K562 (cell line): ENCODE results near the gene PQBP1. TPM values are rescaled to one million over a fixed set of nuclear protein-coding genes. Genes with fewer than 3 reads are reported as not detected.

Experiments
- ATAC-seq: fragments of 200-7000 bp; cut with Tn5 transposase; 3 replicates; pipeline ENCODE4 v1.9.1; 2020; ENCODE audit warnings: moderate library complexity
- BruUV-seq: library from RNA; stranded (reverse); fragments of 400-500 nt; replicated peaks from 2 replicates; lab custom pipeline; 2021; lab: Mats Ljungman, UMichigan
- CTCF ChIA-PET: fragments of 300-600 bp; formaldehyde crosslinking; extraction: SDS; loops from one replicate; lab custom pipeline; 2021; ENCODE audit warnings: low intra/inter-chr PET ratio; lab: Yijun Ruan, JAX
- POLR2A ChIA-PET: fragments of 300-600, 350-650 bp; sonication (Branson Sonifier 250); formaldehyde crosslinking; extraction: SDS; loops from one replicate; lab custom pipeline; 2021; ENCODE audit warnings: antibody characterized with exemption, inconsistent platforms; lab: Yijun Ruan, JAX
- DNase-seq, 4 experiments: peaks; one replicate each; pipeline versions ENCODE4 v3.0.0 to v3.0.0-alpha.2; 2011 to 2018; ENCODE audit warnings: low spot score in 3 of 4, mixed read lengths in 3 of 4; ENCODE audit errors: extremely low read depth in 1 of 4
- FAIRE-seq: peaks from 2 replicates; lab custom pipeline; 2011; peaks lifted over from hg19 to GRCh38; lab: Jason Lieb, UNC
- H2AFZ ChIP-seq: 2 replicates; pipeline ENCODE4 v1.6.0; 2011; ENCODE audit warnings: low read depth, low read length, control low read depth, inconsistent platforms
- H3K27ac ChIP-seq: fragments of 200-600 bp; 3 replicates; pipeline ENCODE4 v1.8.0; 2011; ENCODE audit warnings: low read depth, mild to moderate bottlenecking, control low read depth, inconsistent platforms, low read length, moderate library complexity, mixed read lengths; ENCODE audit errors: extremely low read depth
- H3K27me3 ChIP-seq, 2 experiments: fragments of 300-600 bp in 1 of 2; 2 replicates in 1 of 2; 3 replicates in 1 of 2; pipeline versions ENCODE4 v1.6.0 to v1.8.0; 2011; ENCODE audit warnings: inconsistent platforms in 2 of 2, low read length in 2 of 2, mild to moderate bottlenecking in 1 of 2, mixed read lengths in 1 of 2, moderate library complexity in 1 of 2; ENCODE audit not compliant: control insufficient read depth in 2 of 2, insufficient read depth in 2 of 2
- H3K36me3 ChIP-seq: fragments of 300-600 bp; 3 replicates; pipeline ENCODE4 v1.8.0; 2011; ENCODE audit warnings: mild to moderate bottlenecking, low read length, inconsistent platforms; ENCODE audit not compliant: control insufficient read depth, insufficient read depth
- H3K4me1 ChIP-seq, 2 experiments: fragments of 200-600 bp in 1 of 2; replicated peaks in 1 of 2; 2 replicates in 1 of 2; 3 replicates in 1 of 2; pipeline versions ENCODE4 v1.5.1 to v1.8.0; 2011; ENCODE audit warnings: inconsistent platforms in 2 of 2, low read length in 2 of 2, mild to moderate bottlenecking in 1 of 2, mixed read lengths in 1 of 2, moderate library complexity in 1 of 2; ENCODE audit not compliant: control insufficient read depth in 2 of 2, insufficient read depth in 2 of 2
- H3K4me2 ChIP-seq: 2 replicates; pipeline ENCODE4 v1.6.1; 2011; ENCODE audit warnings: low read length, control low read depth, inconsistent platforms, mixed read lengths; ENCODE audit not compliant: insufficient read depth
- H3K4me3 ChIP-seq: fragments of 200-600 bp; sonication (generic), shearing (Covaris generic); 2 replicates; pipeline ENCODE4 v1.5.1; 2016; ENCODE audit warnings: control low read depth, inconsistent platforms
- H3K79me2 ChIP-seq: fragments of 200-600 bp; 3 replicates; pipeline ENCODE4 v1.8.0; 2011; ENCODE audit warnings: low read length, inconsistent platforms; ENCODE audit not compliant: control insufficient read depth, insufficient read depth
- H3K9ac ChIP-seq, 2 experiments: 2 replicates each; pipeline versions ENCODE4 v1.6.0 to v1.6.1; 2011; ENCODE audit warnings: low read depth in 2 of 2, low read length in 2 of 2, control low read depth in 1 of 2, inconsistent platforms in 1 of 2, mild to moderate bottlenecking in 1 of 2, mixed read lengths in 1 of 2; ENCODE audit not compliant: insufficient read depth in 1 of 2
- H3K9me1 ChIP-seq: one replicate; pipeline ENCODE4 v1.6.0; 2011; ENCODE audit warnings: inconsistent platforms, mild to moderate bottlenecking, low read length, moderate library complexity; ENCODE audit not compliant: control insufficient read depth, insufficient read depth
- H3K9me3 ChIP-seq: replicated peaks from 2 replicates; pipeline ENCODE4 v1.5.1; 2011; ENCODE audit warnings: low read depth, low read length, inconsistent platforms; ENCODE audit not compliant: control insufficient read depth, insufficient read depth
- H4K20me1 ChIP-seq: replicated peaks from 2 replicates; pipeline ENCODE4 v1.6.1; 2011; ENCODE audit warnings: low read length, inconsistent platforms, mixed read lengths; ENCODE audit not compliant: control insufficient read depth, insufficient read depth
- POLR2A ChIP-seq: fragments of 450-650 bp; conservative IDR thresholded peaks from 2 replicates; pipeline ENCODE4 v1.6.1; 2016
- POLR2AphosphoS2 ChIP-seq: IDR thresholded peaks from 2 replicates; pipeline ENCODE4 v1.6.1; 2012; ENCODE audit warnings: low read length, improper control_type of control experiment
- POU5F1 ChIP-seq: fragments of 150-350 bp; IDR thresholded peaks from 2 replicates; pipeline ENCODE4 v1.6.1; 2014; ENCODE audit warnings: borderline replicate concordance, low read length, low read depth, mild to moderate bottlenecking; ENCODE audit not compliant: partially characterized antibody
- PTTG1 ChIP-seq: fragments of 450-650 bp; IDR thresholded peaks from 2 replicates; pipeline ENCODE4 v1.6.1; 2016; ENCODE audit warnings: low read depth, mild to moderate bottlenecking, missing genetic modification characterization, missing compliant biosample characterization
- TCFL5 ChIP-seq: fragments of 250-450 bp; sonication (Bioruptor Pico); conservative IDR thresholded peaks from 2 replicates; pipeline ENCODE4 v1.6.1; 2021; ENCODE audit warnings: mild to moderate bottlenecking, moderate library complexity, matching md5 sums
- ZNF23 ChIP-seq: fragments of 250-450 bp; sonication (Bioruptor Pico); IDR thresholded peaks from 2 replicates; pipeline ENCODE4 v1.4.0; 2020; ENCODE audit warnings: mild to moderate bottlenecking
- ZNF77 ChIP-seq: fragments of 250-450 bp; sonication (Bioruptor Pico); IDR thresholded peaks from 2 replicates; pipeline ENCODE4 v1.5.0; 2020
- WGBS: fragments of 100-300 bp; shearing (Covaris generic); methylation state at CpG from one replicate; pipeline ENCODE4 v1.1.6; 2016; ENCODE audit warnings: low coverage, mixed read lengths; ENCODE audit not compliant: insufficient coverage; ENCODE audit errors: missing lambda C conversion rate; 5-methylcytosine and 5-hydroxymethylcytosine counted together
- in situ Hi-C: fragments of 300-500 bp; cut with MboI; formaldehyde crosslinking; loops from 4 replicates; pipeline ENCODE4 v1.15.0; 2018; ENCODE audit warnings: inconsistent platforms, mixed read lengths
- intact Hi-C: fragments of 100-400 bp; cut with micrococcal nuclease; formaldehyde crosslinking; loops from 2 replicates; pipeline ENCODE4 v1.14.2; 2022
- polyA plus RNA-seq, 8 experiments: library from polyadenylated mRNA; depleted of rRNA in 4 of 8; stranded (reverse) in 5 of 8; unstranded in 3 of 8; fragments of >200 nt; fragmentation: Nextera tagmentation in 2 of 8; fragmentation: Illumina TruSeq in 1 of 8; extraction: Ambion mirVana in 2 of 8; extraction: Trizol in 1 of 8; gene quantifications; 2 replicates each; pipeline versions ENCODE4 v1.2.1 to v1.2.3, GENCODE V29; 2011 to 2014; ENCODE audit warnings: inconsistent platforms in 1 of 8, missing spikeins in 1 of 8
- total RNA-seq, 7 experiments: library from RNA; depleted of rRNA in 6 of 7; stranded (reverse); fragments of >200 nt in 6 of 7; fragmentation: Illumina TruSeq in 2 of 7; extraction: Trizol in 2 of 7; gene quantifications; 2 replicates each; pipeline versions ENCODE4 v1.2.1 to v1.2.3, GENCODE V29; 2011 to 2021; ENCODE audit warnings: low replicate concordance in 1 of 7
- TF ChIP-seq, protein P1 (sequence below): fragments of 250-450 bp; sonication (Bioruptor Pico); IDR thresholded peaks from 2 replicates; pipeline ENCODE4 v1.5.0; 2020; ENCODE audit warnings: mild to moderate bottlenecking

Gene PQBP1
- total and polyA plus RNA-seq, 9 of the 15 experiments (the other 6 are each of a cell fraction or from before 2014, with no cell fraction given) = 41.3 to 262 (median 112) TPM

DNA sequence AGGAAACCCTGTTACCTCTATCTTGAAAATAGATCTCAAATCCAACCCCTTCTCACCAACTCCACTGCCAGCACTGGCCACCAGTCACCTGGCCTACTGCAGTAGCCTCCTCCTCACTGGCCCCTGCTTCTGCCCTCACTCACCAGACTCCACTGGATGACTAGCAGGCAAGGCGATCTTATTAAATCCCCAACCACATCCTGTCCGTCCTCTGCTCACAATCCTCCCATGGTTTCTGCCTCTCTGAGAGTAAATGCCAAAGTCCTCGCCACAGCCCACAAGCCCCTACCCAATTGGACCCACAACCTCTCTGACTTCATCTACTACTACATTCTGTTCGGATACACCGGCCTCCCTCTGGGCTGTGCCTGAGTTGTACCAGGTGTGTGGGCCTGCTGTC lies 26.5 kb downstream of the PQBP1 start:
- CTCF ChIA-PET = no interaction called here
- 83% methylated on average over 3 of the region's 5 CpGs for WGBS

DNA sequence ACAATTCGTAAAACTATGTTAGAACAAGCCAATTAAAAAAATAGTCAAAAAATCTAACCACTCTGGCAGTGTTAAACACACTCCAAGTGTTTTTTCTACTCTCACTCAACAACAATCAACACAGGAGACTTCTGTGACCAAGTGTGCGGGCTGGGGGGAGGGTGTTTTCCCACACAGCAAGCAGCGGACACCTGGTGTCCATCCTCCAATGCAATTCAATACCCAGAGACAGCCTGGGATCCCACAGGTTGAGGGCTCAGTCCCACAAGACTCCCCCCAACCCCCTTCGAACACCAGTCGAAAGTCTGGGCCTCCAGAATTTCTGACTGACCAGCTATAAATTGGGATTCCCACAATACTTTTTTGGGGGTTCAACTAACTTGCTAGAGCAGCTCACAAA lies 29.4 kb downstream of the PQBP1 start:
- TF ChIP-seq PTTG1 (tag) (no peak), POLR2AphosphoS2 (no peak), POU5F1 (no peak), ZNF23 (CRISPR knock-in tag) (no peak), ZNF77 (no peak)
- TF ChIP-seq, protein P1, sequence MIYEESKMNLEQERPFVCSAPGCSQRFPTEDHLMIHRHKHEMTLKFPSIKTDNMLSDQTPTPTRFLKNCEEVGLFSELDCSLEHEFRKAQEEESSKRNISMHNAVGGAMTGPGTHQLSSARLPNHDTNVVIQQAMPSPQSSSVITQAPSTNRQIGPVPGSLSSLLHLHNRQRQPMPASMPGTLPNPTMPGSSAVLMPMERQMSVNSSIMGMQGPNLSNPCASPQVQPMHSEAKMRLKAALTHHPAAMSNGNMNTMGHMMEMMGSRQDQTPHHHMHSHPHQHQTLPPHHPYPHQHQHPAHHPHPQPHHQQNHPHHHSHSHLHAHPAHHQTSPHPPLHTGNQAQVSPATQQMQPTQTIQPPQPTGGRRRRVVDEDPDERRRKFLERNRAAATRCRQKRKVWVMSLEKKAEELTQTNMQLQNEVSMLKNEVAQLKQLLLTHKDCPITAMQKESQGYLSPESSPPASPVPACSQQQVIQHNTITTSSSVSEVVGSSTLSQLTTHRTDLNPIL (CRISPR knock-in tag) = no peak
- 96% methylated on average over 4 of the region's 5 CpGs for WGBS
- Histone ChIP-seq H3K9me1 (no peaks in the 10 kb centered on the region), H3K4me2 (no peak overlapping the region), H4K20me1 (no peaks in the 10 kb centered on the region), H3K27ac (no peak overlapping the region), H3K27me3 (no peaks in the 10 kb centered on the region), H3K9ac (no peak overlapping the region), H3K79me2 (peaks cover 4% of the 10 kb centered on the region; the same call in 1 of the 3 replicates), H3K36me3 (peaks cover 69% of the 10 kb centered on the region), H3K4me3 (no peak overlapping the region), H3K4me1 (peaks cover 0 to 8% of the 10 kb centered on the region in 2 experiments; a peak in 2 of 5 replicates), H3K9me3 (no peaks in the 10 kb centered on the region), H2AFZ (no peak overlapping the region)
- DNase-seq (no peak), ATAC-seq (no peak), FAIRE-seq (no peak)
- ChIA-PET POLR2A (no interaction called here), CTCF (interaction anchor here (0.6 kb wide), 1 partner anchor 194 kb away, joined by 3 read pairs; no protein-coding TSS in a partner anchor)
- intact Hi-C loops (no loop called here), in situ Hi-C loops (no loop called here)
- no TSS peak for BruUV-seq

More for the DNA sequence above, 26.5 kb downstream of the PQBP1 start:
- ATAC-seq = no peak
- intact Hi-C loops = no loop called here
- Histone ChIP-seq H3K9ac (no peak overlapping the region), H2AFZ (no peak overlapping the region), H3K27me3 (no peaks in the 10 kb centered on the region), H3K4me2 (no peak overlapping the region), H3K9me1 (no peaks in the 10 kb centered on the region), H3K27ac (no peak overlapping the region), H3K36me3 (peaks cover 63% of the 10 kb centered on the region), H3K79me2 (peaks cover 16% of the 10 kb centered on the region; the same call in 2 of the 3 replicates), H3K4me1 (peaks cover 20 to 21% of the 10 kb centered on the region in 2 experiments; a peak in 4 of 5 replicates), H4K20me1 (no peaks in the 10 kb centered on the region), H3K4me3 (no peak overlapping the region), H3K9me3 (no peaks in the 10 kb centered on the region)
- FAIRE-seq = no peak
- POLR2A ChIA-PET = no interaction called here
- TF ChIP-seq TCFL5 (CRISPR knock-in tag) = no peak
- TF ChIP-seq POLR2A = peak; percentile 45; the same call in 1 of the 2 replicates
- BruUV-seq = no TSS peak
- in situ Hi-C loops = no loop called here
- DNase-seq = no peak
